KBM-7 (cell line): Measurements from ENCODE around the gene PDGFRB.

Experiments
- DNase-seq: peaks from one replicate; pipeline ENCODE4 v3.0.0-alpha.2; 2015
- in situ Hi-C: fragments of 300-500 bp; cut with MboI; formaldehyde crosslinking; loops from 2 replicates; pipeline ENCODE4 v1.14.3; 2020; ENCODE audit warnings: low sequenced_read_pairs, low pct_unique_long_range_greater_than_20kb, mixed read lengths

PDGFRB gene

DNA sequence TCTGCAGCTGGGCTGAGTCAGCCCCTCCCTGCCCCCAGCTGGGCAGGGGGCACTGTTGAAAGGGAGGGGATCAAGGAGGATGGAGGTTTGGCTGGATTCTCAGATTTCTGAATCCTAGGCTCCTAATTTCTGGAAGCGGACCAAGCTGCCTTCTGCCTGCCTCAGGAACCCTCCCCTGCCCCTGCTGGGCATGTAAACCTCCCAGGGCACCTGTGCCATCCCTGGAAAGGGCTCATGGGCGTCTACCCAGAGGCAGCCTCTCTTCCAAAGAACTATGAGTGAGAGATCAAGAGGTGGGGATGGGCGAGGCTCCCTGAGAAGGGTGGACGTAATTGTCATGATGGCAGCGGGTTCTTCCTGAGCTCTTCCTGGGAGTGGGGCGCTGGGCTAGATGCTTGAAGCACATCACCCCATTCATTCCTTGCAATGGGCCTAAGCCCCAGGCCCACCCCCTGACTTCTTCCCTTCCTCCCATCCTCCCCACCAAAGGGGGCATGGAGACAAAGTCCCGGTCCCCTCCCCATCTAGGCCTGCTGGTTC is 90.9 kb downstream of the PDGFRB start:
- DNase-seq = no peak
- in situ Hi-C loops = no loop called here
